Panc1 (cell line): ENCODE data around the gene DCHS1. TPM values are rescaled to one million over a fixed set of nuclear protein-coding genes. Genes with fewer than 3 reads are reported as not detected.

Source experiments
- ATAC-seq: fragments of 200-7000 bp; cut with Tn5 transposase; 2 replicates; pipeline ENCODE4 v1.9.1; 2020; ENCODE audit warnings: mild to moderate bottlenecking, moderate library complexity
- BruUV-seq: library from RNA; stranded (reverse); fragments of 400-500 nt; replicated peaks from 2 replicates; lab custom pipeline; 2021; lab: Mats Ljungman, UMichigan
- CTCF ChIA-PET: fragments of 300-600 bp; sonication (Branson Sonifier 250); formaldehyde crosslinking; loops from one replicate; lab custom pipeline; 2022; ENCODE audit warnings: antibody characterized with exemption; lab: Charles Lee
- POLR2A ChIA-PET: fragments of 300-600 bp; sonication (Branson Sonifier 250); formaldehyde crosslinking; loops from one replicate; lab custom pipeline; 2022; ENCODE audit warnings: antibody characterized with exemption; lab: Charles Lee
- DNase-seq: peaks from one replicate; pipeline ENCODE4 v3.0.0-alpha.2; 2010; ENCODE audit warnings: low read depth, low spot score
- H3K27ac ChIP-seq: 2 replicates; pipeline ENCODE4 v1.5.1; 2011; ENCODE audit warnings: mild to moderate bottlenecking, low read length, inconsistent platforms
- H3K27me3 ChIP-seq: fragments of 200-500 bp; sonication (Bioruptor generic); 2 replicates; pipeline ENCODE4 v1.6.0; 2014; ENCODE audit warnings: low read length, inconsistent platforms; ENCODE audit not compliant: control insufficient read depth, insufficient read depth
- H3K36me3 ChIP-seq: fragments of 200-500 bp; sonication (Bioruptor generic); 2 replicates; pipeline ENCODE4 v1.5.1; 2014; ENCODE audit warnings: inconsistent platforms, mild to moderate bottlenecking, low read length, moderate library complexity; ENCODE audit not compliant: control insufficient read depth, insufficient read depth
- H3K4me1 ChIP-seq: 2 replicates; pipeline ENCODE4 v1.5.1; 2011; ENCODE audit warnings: inconsistent platforms, mild to moderate bottlenecking, low read length, moderate library complexity; ENCODE audit not compliant: control insufficient read depth, insufficient read depth
- H3K4me3 ChIP-seq, 2 experiments: 2 replicates each; pipeline ENCODE4 v1.5.1; 2011 to 2012; ENCODE audit warnings: low read depth in 2 of 2, low read length in 2 of 2, mild to moderate bottlenecking in 2 of 2, inconsistent platforms in 1 of 2, moderate library complexity in 1 of 2
- H3K9me3 ChIP-seq: fragments of 200-500 bp; sonication (Bioruptor generic); 2 replicates; pipeline ENCODE4 v1.5.1; 2014; ENCODE audit warnings: low read depth, mild to moderate bottlenecking, inconsistent platforms, low read length, moderate library complexity; ENCODE audit not compliant: control insufficient read depth, insufficient read depth
- CTCF ChIP-seq: fragments of 450-650 bp; IDR thresholded peaks from 2 replicates; pipeline ENCODE4 v1.5.1; 2017; ENCODE audit warnings: mild to moderate bottlenecking
- POLR2AphosphoS5 ChIP-seq: IDR thresholded peaks from 2 replicates; pipeline ENCODE4 v1.6.1; 2012; ENCODE audit warnings: mild to moderate bottlenecking, low read depth, low read length, moderate library complexity
- REST ChIP-seq, 2 experiments: IDR thresholded peaks; 2 replicates each; pipeline ENCODE4 v1.6.1; 2011 to 2012; ENCODE audit warnings: low read depth in 2 of 2, control low read depth in 1 of 2, low read length in 1 of 2, mild to moderate bottlenecking in 1 of 2, moderate library complexity in 1 of 2; ENCODE audit not compliant: insufficient read depth in 1 of 2
- SIN3A ChIP-seq: IDR thresholded peaks from 2 replicates; pipeline ENCODE4 v1.6.1; 2012; ENCODE audit warnings: low read depth, mild to moderate bottlenecking, low read length, moderate library complexity, borderline replicate concordance; ENCODE audit not compliant: insufficient read depth
- TCF7L2 ChIP-seq: IDR thresholded peaks from 2 replicates; pipeline ENCODE4 v1.6.1; 2011; ENCODE audit warnings: mild to moderate bottlenecking, low read depth, low read length, inconsistent platforms
- in situ Hi-C: cut with HindIII; loops from 2 replicates; pipeline ENCODE4 v1.10.0; 2016; ENCODE audit warnings: low sequenced_read_pairs, low pct_unique_long_range_greater_than_20kb
- intact Hi-C: fragments of 100-400 bp; cut with micrococcal nuclease; formaldehyde crosslinking; loops from one replicate; pipeline ENCODE4 v1.10.0; 2022; ENCODE audit not compliant: unreplicated experiment
- total RNA-seq: library from RNA; stranded (reverse); gene quantifications from one replicate; pipeline ENCODE4 v1.2.1, GENCODE V29; 2021; ENCODE audit not compliant: unreplicated experiment

DCHS1 gene
- total RNA-seq, 1 experiment from 2014 or later = 2.2 TPM

GRCh38 chr11:6650104-6650503, 5.5 kb downstream of the DCHS1 start:
- in situ Hi-C loops (no loop called here), intact Hi-C loops (no loop called here)
- no peaks in the 10 kb centered on the region for H3K9me3 ChIP-seq
- H3K27ac ChIP-seq = no peak overlapping the region
- peaks cover 58% of the 10 kb centered on the region for H3K27me3 ChIP-seq
- ATAC-seq (no peak), DNase-seq (no peak)
- ChIA-PET POLR2A (no interaction called here), CTCF (no interaction called here)
- no peak for TF ChIP-seq POLR2AphosphoS5
- no peak for TF ChIP-seq CTCF
- no peak for TF ChIP-seq REST (IDR thresholded peaks at IDR 0.05; ENCODE audit: insufficient read depth in 1 of 2, low read depth in 2 of 2, low read length in 1 of 2)
- no peak for TF ChIP-seq TCF7L2
- no peak for TF ChIP-seq SIN3A
- BruUV-seq = no TSS peak
- no peak overlapping the region for H3K4me3 ChIP-seq
- no peaks in the 10 kb centered on the region; the same call in 1 of the 2 replicates for H3K36me3 ChIP-seq
- H3K4me1 ChIP-seq = no peaks in the 10 kb centered on the region

GRCh38 chr11:6648501-6648900, 7.1 kb downstream of the DCHS1 start:
- H3K9me3 ChIP-seq = no peaks in the 10 kb centered on the region
- intact Hi-C loops (no loop called here), in situ Hi-C loops (no loop called here)
- H3K27me3 ChIP-seq = peaks cover 47% of the 10 kb centered on the region
- DNase-seq = no peak
- no peak for ATAC-seq
- H3K27ac ChIP-seq = no peak overlapping the region
- ChIA-PET CTCF (no interaction called here), POLR2A (interaction anchor here (0.6 kb wide), 1 partner anchor 23 kb away, joined by 3 read pairs; no protein-coding TSS in a partner anchor)
- H3K36me3 ChIP-seq = no peaks in the 10 kb centered on the region
- H3K4me3 ChIP-seq = no peak overlapping the region
- TF ChIP-seq CTCF (no peak), TCF7L2 (no peak)
- no peaks in the 10 kb centered on the region for H3K4me1 ChIP-seq
- BruUV-seq = no TSS peak
